Measurements from ENCODE around the gene ERICH6B.

DNA sequence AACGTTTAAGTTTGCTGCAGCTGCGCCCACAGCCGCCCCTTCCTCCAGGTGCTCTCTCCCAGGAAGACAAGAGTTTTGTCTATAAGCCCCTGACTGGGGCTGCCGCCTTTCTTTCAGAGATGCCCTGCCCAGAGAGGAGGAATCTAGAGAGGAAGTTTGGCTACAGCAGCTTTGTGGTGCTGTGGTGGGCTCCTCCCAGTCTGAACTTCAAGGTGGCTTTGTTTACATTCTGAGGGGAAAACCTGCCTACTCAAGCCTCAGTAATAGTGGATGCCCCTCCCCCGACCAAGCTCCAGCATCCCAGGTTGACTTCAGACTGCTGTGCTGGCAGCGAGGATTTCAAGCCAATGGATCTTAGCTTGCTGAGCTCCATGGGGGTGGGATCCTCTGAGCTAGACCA is 6.4 kb upstream of the ERICH6B start:
- TF ChIP-seq SUZ12 (IDR thresholded peaks at IDR 0.05; ENCODE audit: low read length) (no peak), CHD1 (IDR thresholded peaks at IDR 0.05; ENCODE audit: low read depth, low read length) (no peak), GABPA (IDR thresholded peaks at IDR 0.05; ENCODE audit: borderline replicate concordance, insufficient read depth, low read length) (no peak), EZH2 (IDR thresholded peaks at IDR 0.05; ENCODE audit: low read depth, low read length, severe bottlenecking) (no peak), CEBPB (IDR thresholded peaks at IDR 0.05; ENCODE audit: low read depth, low read length) (no peak), MAFK (IDR thresholded peaks at IDR 0.05; ENCODE audit: low read depth, low read length) (no peak), CTCF (IDR thresholded peaks at IDR 0.05; ENCODE audit: control extremely low read depth in 1 of 3, insufficient read depth in 1 of 3, low read depth in 1 of 3, low read length in 3 of 3) (no peak), POLR2A (IDR thresholded peaks at IDR 0.05; ENCODE audit: control extremely low read depth in 1 of 2, low read depth in 2 of 2, low read length in 2 of 2) (no peak), SAP30 (IDR thresholded peaks at IDR 0.05; ENCODE audit: insufficient read depth, insufficient replicate concordance, low read length) (no peak), JUN (IDR thresholded peaks at IDR 0.05; ENCODE audit: low read depth, low read length) (no peak), HDAC2 (IDR thresholded peaks at IDR 0.05; ENCODE audit: borderline replicate concordance in 1 of 2, low read depth in 2 of 2, low read length in 2 of 2) (no peak)
